HG03439 (cell line): ENCODE measurements around the gene FBN1.

Experiments used
- ATAC-seq: cut with Tn5 transposase; IDR thresholded peaks from one replicate; pipeline ENCODE4 v1.9.1; 2021; ENCODE audit warnings: mild to moderate bottlenecking, moderate library complexity; ENCODE audit not compliant: unreplicated experiment

The FBN1 gene

DNA sequence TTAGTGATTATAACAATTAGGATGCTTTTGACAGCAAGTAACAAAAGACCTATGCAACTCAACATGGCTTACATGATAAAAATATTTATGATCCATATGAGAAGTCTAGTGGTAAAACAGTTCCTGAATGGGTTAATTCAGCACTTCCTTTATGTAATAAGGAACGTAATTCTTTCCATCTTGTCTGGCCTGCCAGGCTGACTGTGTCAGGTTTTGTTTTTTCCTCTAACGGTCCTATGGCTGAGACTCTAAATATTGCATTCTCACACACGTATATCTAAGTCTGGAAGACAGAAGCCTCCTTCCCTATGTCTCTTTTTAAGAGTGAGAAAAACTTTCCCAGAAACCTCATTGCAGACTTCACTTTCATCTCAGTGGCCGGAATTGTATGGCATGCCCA is 263.6 kb downstream of the FBN1 start:
- no peak for ATAC-seq

DNA sequence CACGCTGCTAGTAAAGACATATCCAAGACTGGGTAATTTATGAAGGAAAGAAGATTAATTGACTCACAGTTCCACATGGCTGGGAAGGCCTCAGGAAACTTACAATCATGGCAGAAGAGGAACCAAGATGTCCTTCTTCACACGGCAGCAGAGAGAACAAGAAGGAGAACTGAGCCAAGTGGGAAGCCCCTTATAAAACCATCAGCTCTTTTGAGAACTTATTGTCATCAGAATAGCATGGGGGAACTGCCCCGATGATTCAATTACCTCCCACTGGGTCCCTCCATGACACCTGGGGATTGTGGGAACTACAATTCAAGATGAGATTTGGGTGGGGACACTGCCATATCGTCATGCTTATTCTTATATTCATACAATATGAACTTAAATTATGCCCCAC is 265.3 kb downstream of the FBN1 start:
- ATAC-seq, result no peak

DNA sequence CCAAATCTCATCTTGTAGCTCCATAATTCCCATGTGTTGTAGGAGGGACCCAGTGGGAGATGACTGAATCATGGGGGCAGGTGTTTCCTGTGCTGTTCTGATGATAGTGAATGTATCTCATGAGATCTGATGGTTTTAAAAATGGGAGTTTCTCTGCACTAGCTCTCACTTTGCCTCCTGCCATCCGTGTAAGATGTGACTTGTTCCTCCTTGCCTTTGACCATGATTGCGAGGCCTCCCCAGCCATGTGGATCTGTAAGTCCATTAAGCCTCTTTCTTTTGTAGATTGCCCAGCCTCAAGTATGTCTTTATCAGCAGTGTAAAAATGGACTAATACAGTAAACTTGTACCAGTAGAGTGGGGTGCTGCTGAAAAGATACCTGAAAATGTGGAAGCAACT is 269.7 kb downstream of the FBN1 start:
- no peak for ATAC-seq

DNA sequence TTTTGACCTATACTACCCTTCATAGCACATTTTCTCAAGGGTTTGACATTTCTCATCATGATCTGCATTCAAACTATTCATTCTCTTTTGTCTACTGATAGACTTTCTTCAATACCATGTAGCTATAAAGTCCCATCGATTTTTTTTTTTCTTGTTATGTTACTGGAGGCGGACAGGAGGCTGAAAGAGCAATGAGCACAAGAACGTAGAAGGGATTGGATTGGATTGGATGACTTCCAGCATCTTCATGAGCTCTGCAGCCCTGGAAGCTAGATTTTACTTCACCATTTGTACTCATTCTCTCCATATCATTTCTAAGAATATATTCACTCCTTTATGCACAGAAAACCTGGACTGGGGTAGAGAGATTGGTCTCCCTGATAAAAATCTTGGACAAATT is 271.0 kb downstream of the FBN1 start:
- no peak for ATAC-seq

DNA sequence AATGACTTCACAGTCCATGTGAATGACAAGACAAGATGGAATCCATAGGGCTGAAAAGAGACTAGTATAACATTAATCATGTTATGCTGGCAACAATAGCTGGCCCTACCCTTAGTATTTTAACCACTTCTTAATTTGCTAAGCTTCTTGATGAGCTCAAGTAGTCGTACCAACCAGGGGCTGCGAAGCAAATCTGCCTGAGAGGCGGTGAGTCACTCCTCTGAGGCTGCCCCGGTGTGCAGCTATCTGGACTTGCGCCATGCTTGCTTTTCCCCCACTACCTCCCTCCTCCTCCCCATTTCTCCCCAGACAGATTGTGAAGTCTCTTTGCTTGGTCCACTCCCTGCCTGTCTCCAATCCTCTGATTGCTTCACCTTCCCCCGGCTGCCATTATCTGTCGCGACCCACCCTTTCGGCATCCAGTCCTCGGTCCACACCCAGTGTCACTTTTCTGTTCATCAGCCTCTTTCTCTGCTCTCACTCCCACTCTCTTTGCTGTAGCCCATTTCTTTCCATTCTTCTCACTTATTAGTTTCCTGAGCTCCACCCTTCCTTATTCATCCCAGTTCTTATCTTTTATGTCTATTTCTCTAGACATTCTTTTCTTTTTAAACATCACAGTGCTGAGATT is 271.6 kb downstream of the FBN1 start:
- no peak for ATAC-seq

DNA sequence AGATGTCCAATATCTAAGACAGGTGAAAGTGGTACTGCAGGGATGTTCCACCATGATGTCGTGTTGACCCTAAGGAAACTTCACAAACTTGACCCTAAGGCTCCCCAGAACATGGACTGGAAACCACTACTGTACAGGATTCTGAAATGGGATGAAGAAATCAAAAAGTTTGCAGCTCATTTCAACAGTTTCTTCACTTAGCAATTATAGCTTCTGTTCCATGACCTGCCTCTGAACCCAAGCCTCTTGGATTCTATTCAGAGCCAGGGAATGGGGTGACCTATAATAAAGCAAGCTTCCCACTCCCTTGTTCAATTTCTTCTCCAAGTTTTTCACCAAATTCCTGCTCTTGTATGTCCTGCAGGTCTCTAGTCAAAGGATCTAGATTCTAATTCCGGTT is 273.5 kb downstream of the FBN1 start:
- ATAC-seq, result no peak

DNA sequence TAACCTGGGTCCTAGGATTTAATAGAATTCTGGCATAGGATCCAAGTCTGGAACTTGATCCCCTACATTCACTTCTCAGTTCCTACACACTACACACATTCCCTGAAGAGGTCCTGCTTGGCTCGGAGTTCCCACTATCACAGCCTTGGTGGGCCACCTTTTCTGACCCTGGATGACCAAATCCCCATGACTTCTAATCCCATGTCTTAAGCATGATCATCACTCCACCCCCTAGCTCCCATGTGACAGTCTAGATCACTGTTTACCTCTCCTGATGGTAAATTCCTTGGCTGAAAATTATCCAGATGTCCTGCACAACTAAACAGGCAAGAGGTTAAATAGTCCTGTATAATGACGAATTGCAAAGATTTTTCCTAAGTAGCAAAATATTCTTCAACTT is 274.0 kb downstream of the FBN1 start:
- ATAC-seq, result no peak

DNA sequence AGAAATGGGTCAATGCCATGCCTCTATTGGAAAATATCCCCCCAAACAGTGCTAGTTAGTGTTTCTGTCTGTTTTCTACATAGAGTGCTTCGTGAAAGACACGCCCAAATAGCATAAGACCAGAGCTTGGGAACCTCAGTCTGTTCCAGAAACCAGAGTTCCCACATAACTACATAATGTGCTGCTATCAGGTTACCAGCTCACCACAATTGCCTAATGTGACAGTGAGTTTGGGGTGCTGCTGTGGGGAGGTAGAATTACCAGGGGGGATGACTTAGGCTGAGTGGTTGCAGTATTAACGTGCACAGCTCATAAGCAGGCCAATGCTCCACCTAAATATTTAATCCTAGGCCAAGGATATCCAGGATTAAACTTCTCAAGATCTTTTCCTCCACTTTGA is 275.0 kb downstream of the FBN1 start:
- ATAC-seq, result no peak

DNA sequence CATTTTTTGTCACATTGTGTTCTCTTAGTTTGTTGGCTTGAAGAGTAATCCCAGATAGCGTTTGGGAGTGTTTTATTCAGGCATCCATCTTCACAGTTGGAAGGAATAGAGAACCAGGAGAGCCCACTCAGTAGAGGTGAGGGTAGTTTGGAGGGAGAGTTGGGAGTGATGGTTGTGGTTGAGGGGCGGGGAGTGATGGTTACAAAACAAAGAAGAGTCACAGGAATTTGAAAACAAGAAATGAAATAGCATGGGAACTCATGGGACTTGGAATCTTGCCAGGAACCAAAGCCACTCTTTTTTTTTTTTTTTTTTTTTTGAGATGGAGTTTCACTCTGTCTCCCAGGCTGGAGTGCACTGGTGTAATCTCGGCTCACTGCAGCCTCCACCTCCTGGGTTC is 278.0 kb downstream of the FBN1 start:
- no peak for ATAC-seq

DNA sequence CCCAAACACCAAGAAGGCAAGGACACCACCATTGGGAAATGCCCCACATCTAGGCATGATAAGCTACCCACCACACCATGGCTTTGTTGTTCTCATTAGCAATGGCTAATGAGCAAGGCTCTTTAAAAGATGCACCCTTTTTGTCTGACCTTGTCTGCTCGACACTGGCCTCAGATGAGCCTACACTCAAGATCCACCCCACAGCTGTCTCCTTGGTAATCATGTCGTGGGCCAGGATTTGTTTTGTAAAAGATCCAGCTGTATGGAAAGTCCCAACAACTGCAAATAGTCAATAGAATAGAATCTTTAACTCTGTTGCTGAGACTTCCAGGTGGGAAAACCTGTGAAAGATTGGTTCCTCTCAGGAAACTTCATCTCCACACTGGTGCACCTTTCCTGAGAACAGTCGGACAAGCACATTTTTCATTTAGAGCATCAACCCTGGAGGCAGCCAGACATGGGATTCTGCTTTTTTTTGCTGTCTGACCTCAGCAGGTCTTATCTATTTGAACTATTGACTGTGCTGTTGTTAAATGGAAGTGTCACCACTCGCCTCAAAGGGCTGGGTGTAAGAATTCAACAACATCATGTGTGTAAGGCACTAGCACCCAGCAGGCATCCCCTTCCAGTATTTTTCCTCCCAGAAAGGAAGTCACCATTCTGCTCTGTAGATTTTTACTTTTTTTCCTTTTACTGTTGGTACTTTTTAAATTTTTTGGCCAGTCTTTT is 278.8 kb downstream of the FBN1 start:
- ATAC-seq, result no peak

DNA sequence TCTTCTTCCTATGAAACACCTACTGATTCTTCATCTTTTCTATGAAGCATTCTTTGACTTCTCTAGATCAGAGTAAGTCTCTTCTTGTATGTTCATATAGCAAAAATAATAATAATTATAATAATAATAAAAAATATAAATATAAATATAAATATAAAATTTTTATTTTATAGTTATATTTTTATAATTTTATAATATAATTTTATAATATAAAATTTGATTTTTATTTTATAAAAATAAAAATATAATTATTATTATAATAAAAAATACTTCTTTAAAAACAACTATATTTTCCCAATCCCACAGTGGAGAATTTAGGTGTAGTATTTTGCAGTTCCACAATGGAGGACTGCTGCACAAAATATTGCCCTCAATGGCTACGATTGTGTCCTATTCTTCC is 279.9 kb downstream of the FBN1 start:
- ATAC-seq, result no peak

DNA sequence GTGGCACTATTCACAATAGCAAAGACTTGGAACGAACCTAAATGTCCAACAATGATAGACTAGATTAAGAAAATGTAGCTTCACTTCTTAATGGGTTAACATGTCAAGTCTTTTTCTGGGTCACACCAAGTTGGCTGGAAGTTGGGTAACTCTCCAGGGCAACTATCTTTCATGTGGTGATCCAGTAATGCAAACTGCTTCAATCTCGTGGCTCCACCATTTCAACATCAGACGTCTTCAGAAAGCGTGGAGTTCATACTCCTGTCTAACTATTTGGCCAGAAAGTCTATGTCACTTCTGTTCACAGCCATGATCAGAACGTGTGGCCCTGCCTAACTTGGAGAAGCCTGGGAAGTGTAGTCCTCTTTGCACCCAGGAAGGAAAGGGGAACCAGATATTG is 282.0 kb downstream of the FBN1 start:
- ATAC-seq, result no peak

DNA sequence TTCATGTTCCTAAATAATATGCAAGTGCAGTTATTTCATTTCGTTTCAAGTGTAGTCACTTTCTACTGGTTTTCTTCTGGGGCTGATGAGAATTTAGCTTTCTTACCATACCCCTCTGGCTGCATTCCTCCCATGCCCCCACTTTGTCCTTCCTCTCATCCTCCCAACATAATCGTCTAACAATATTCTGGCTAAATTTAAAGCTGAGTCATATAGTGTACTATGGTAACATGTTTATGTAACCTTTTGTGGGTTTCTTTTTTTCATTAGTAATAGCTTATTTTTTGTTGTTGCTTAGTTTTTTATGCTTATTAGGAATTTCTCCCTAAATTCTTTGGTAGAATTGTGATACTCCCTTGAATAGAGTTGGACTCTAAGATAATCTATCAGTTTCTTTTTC is 283.8 kb downstream of the FBN1 start:
- ATAC-seq, result no peak

DNA sequence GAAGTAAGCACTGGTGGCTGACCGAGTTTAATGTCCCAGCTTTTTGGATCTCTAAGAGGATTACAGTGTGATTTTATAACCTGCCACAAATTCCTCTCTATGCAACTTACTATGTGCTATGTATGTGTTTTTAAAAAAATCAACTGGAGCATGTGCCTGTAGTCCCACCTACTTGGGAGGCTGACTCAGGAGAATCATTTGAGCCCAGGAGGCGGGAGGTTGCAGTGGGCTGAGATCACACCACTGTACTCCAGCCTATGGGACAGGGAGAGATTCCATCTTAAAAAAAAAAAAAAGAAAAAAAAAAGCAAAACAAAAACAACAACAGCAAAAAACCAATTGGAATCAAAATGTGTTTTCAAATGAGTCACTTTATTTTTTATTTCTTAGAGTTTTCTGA is 284.7 kb downstream of the FBN1 start:
- ATAC-seq, result no peak
